ENCODE results near the gene ENTPD6. TPM values are rescaled to one million over a fixed set of nuclear protein-coding genes. Genes with fewer than 3 reads are reported as not detected.
A peak's percentile ranks its signal among the peaks of the same experiment; 100 is the strongest.

Gene ENTPD6
- total and polyA plus RNA-seq, 2 of the 4 experiments (the other 2 are of a cell fraction): 61.1 to 98.6 TPM

DNA sequence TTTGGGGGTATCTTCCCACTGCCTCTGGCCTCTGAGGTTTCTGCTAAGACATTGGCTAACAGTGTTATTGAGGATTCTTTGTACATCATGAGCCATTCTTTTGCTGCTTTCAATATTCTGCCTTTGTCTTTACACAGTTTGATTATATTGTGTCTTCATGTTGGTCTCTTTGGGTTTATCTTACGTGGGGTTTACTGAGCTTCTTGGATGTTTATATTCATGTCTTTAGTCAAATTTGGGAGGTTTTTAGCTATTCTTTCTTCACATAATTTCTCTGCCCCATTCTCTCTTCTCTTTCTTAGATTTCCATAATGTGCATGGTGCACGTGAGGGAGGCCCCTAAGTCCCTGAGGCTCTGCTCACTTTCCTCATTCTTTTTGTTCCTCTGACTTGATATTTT, 7.6 kb downstream of the ENTPD6 start (continued):
- TF ChIP-seq MAZ (IDR thresholded peaks at IDR 0.05; ENCODE audit: borderline replicate concordance, low read depth, low read length) (no peak), CHD1 (IDR thresholded peaks at IDR 0.05; ENCODE audit: low read depth, low read length) (no peak), RCOR1 (IDR thresholded peaks at IDR 0.05; ENCODE audit: insufficient replicate concordance, low read length) (no peak)

DNA sequence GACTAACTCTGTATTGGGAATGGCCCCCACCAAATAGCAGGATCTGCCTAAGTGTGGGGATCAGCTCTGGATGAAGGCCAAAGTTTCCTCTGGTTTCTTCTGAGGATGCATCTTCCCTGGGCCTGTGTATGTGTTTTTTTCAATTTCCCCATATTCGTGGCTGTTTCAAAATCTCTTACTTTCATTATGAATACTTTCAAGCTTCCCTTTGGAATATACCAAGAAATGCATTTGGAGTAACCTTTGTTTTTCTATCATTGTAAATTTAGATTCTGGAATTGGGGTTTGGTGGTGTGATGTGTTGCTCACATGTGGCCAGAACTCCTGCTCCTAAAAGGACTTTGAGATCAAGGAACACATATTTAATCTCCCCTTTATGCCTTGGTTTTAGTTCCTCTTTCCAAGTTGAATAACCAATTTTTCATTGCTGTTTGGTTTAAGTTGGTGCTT, 8.4 kb downstream of the ENTPD6 start:
- Histone ChIP-seq H2BK5ac (ENCODE audit: low read depth, low read length, poor library complexity, severe bottlenecking) (no peak overlapping the region), H4K91ac (ENCODE audit: insufficient read depth, low read depth, low read length) (no peak overlapping the region), H3K36me3 (ENCODE audit: control insufficient read depth, insufficient read depth, low read length) (no peaks in the 10 kb centered on the region), H2BK20ac (ENCODE audit: low read depth, low read length) (no peak overlapping the region), H3K79me1 (ENCODE audit: low read depth in 1 of 2, low read length in 2 of 2) (peaks cover 34 to 66% of the 10 kb centered on the region in 2 experiments), H3K27ac (ENCODE audit: insufficient read depth, low read length) (no peak overlapping the region), H2AK9ac (replicated peaks; ENCODE audit: low read depth, low read length, poor library complexity) (no peak overlapping the region), H3K4me2 (ENCODE audit: low read depth, low read length) (peak overlapping the region; percentile 93), H3K4me1 (ENCODE audit: control insufficient read depth, insufficient read depth, low read length) (peaks cover 4% of the 10 kb centered on the region; the same call in 1 of the 2 replicates), H2BK15ac (ENCODE audit: low read depth, low read length) (no peak overlapping the region; the same call in 2 of the 3 replicates), H3K9ac (ENCODE audit: low read depth, low read length) (no peak overlapping the region), H3K4ac (ENCODE audit: low read depth, low read length) (no peak overlapping the region), H2BK120ac (ENCODE audit: low read depth, low read length) (no peak overlapping the region), H4K8ac (ENCODE audit: low read depth in 2 of 2, low read length in 2 of 2) (no peak overlapping the region; a peak in 1 of 4 replicates), H3K27me3 (ENCODE audit: control insufficient read depth, insufficient read depth, low read length) (no peaks in the 10 kb centered on the region), H3K14ac (replicated peaks; ENCODE audit: low read depth, low read length) (0 out of 2 replicates have a peak overlapping the region, but pooled peaks have one; percentile 9), H4K5ac (ENCODE audit: low read depth, low read length) (no peak overlapping the region), H3K9me1 (ENCODE audit: insufficient read depth, low read length) (peaks cover 13% of the 10 kb centered on the region; the same call in 1 of the 2 replicates), H2AFZ (replicated peaks; ENCODE audit: low read length, poor library complexity) (no peak overlapping the region), H3K9me3 (ENCODE audit: control insufficient read depth, insufficient read depth, low read length) (no peaks in the 10 kb centered on the region), H3K18ac (ENCODE audit: low read depth, low read length) (no peak overlapping the region), H4K20me1 (ENCODE audit: insufficient read depth, low read length) (peaks cover 11% of the 10 kb centered on the region), H3K23ac (ENCODE audit: low read depth, low read length) (no peak overlapping the region), H3K56ac (ENCODE audit: extremely low read depth, insufficient read depth, low read length) (no peak overlapping the region), H3K4me3 (ENCODE audit: insufficient read depth, low read depth, low read length) (no peak overlapping the region), H2AK5ac (ENCODE audit: low read depth, low read length) (no peak overlapping the region)
- intact Hi-C loops (cut with micrococcal nuclease) (loop anchor here (5.0 kb wide), 1 partner anchor 193 kb away; no protein-coding TSS in a partner anchor), dilution Hi-C loops (cut with HindIII; ENCODE audit: low sequenced_read_pairs, unreplicated experiment) (no loop called here), in situ Hi-C loops (cut with MboI; ENCODE audit: low sequenced_read_pairs) (no loop called here)
- ChIA-PET POLR2A (ENCODE audit: unreplicated experiment) (no interaction called here), CTCF (interaction anchor here (1.0 to 1.6 kb wide), 2 partner anchors 9 to 44 kb away, joined by 4 read pairs; partner anchors contain the start of genes ENTPD6 and PYGB)
- no peak for DNase-seq
- no CpG with 5 or more reads among the region's 1 CpG for WGBS, 2 experiments (ENCODE audit: extremely low coverage in 2 of 2, insufficient read length in 1 of 2)
- ATAC-seq (ENCODE audit: low read depth): no peak
- BruUV-seq (replicated peaks): no TSS peak
- TF ChIP-seq FOS (IDR thresholded peaks at IDR 0.05; ENCODE audit: low read depth, low read length): no peak
- no peak for TF ChIP-seq CHD1 (IDR thresholded peaks at IDR 0.05; ENCODE audit: low read depth, low read length)
- TF ChIP-seq MAZ (IDR thresholded peaks at IDR 0.05; ENCODE audit: borderline replicate concordance, low read depth, low read length): no peak
- no peak for TF ChIP-seq CEBPB (IDR thresholded peaks at IDR 0.05; ENCODE audit: low read depth, low read length)
- TF ChIP-seq POLR2A (IDR thresholded peaks at IDR 0.05; ENCODE audit: low read depth, low read length): no peak
- TF ChIP-seq MXI1 (IDR thresholded peaks at IDR 0.05; ENCODE audit: borderline replicate concordance, low read depth, low read length): no peak
- TF ChIP-seq, protein P1, sequence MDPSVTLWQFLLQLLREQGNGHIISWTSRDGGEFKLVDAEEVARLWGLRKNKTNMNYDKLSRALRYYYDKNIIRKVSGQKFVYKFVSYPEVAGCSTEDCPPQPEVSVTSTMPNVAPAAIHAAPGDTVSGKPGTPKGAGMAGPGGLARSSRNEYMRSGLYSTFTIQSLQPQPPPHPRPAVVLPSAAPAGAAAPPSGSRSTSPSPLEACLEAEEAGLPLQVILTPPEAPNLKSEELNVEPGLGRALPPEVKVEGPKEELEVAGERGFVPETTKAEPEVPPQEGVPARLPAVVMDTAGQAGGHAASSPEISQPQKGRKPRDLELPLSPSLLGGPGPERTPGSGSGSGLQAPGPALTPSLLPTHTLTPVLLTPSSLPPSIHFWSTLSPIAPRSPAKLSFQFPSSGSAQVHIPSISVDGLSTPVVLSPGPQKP (IDR thresholded peaks at IDR 0.05; ENCODE audit: borderline replicate concordance, low read depth, low read length): no peak
- no peak for TF ChIP-seq RCOR1 (IDR thresholded peaks at IDR 0.05; ENCODE audit: insufficient replicate concordance, low read length)
- TF ChIP-seq, protein P2, sequence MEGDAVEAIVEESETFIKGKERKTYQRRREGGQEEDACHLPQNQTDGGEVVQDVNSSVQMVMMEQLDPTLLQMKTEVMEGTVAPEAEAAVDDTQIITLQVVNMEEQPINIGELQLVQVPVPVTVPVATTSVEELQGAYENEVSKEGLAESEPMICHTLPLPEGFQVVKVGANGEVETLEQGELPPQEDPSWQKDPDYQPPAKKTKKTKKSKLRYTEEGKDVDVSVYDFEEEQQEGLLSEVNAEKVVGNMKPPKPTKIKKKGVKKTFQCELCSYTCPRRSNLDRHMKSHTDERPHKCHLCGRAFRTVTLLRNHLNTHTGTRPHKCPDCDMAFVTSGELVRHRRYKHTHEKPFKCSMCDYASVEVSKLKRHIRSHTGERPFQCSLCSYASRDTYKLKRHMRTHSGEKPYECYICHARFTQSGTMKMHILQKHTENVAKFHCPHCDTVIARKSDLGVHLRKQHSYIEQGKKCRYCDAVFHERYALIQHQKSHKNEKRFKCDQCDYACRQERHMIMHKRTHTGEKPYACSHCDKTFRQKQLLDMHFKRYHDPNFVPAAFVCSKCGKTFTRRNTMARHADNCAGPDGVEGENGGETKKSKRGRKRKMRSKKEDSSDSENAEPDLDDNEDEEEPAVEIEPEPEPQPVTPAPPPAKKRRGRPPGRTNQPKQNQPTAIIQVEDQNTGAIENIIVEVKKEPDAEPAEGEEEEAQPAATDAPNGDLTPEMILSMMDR (conservative IDR thresholded peaks at IDR 0.05; ENCODE audit: low read depth, low read length): no peak
- no peak for TF ChIP-seq RAD21 (IDR thresholded peaks at IDR 0.05; ENCODE audit: low read length)
- no peak for TF ChIP-seq SMC3 (IDR thresholded peaks at IDR 0.05; ENCODE audit: low read depth, low read length)
- TF ChIP-seq BHLHE40 (IDR thresholded peaks at IDR 0.05; ENCODE audit: low read depth, low read length): no peak
- TF ChIP-seq MAFK (IDR thresholded peaks at IDR 0.05; ENCODE audit: low read depth, low read length): no peak
- TF ChIP-seq RFX5 (IDR thresholded peaks at IDR 0.05; ENCODE audit: low read depth, low read length): no peak

Data from IMR-90 (cell line).